HEK293 (cell line): Measurements from ENCODE around the gene LYZL1.

ENCODE experiments used
- CTCF ChIA-PET: fragments of 350-600 bp; formaldehyde crosslinking; extraction: SDS; loops from one replicate; lab custom pipeline; 2021; ENCODE audit warnings: antibody characterized with exemption; lab: Yijun Ruan, JAX
- POLR2A ChIA-PET: fragments of 300-600 bp; formaldehyde crosslinking; extraction: SDS; loops from one replicate; lab custom pipeline; 2020; ENCODE audit warnings: antibody characterized with exemption, inconsistent platforms; lab: Yijun Ruan, JAX
- H3K27ac ChIP-seq: fragments of 200-500 bp; sonication (Bioruptor generic); 2 replicates; pipeline ENCODE4 v1.5.1; 2014; ENCODE audit warnings: low read depth, low read length, control low read depth, inconsistent platforms; ENCODE audit errors: extremely low read depth
- H3K36me3 ChIP-seq, 2 experiments: fragments of 200-500 bp in 1 of 2; sonication (Bioruptor generic) in 1 of 2; 1 replicate in 1 of 2; 2 replicates in 1 of 2; pipeline ENCODE4 v1.5.1; 2014 to 2017; ENCODE audit warnings: inconsistent platforms in 2 of 2, low read length in 2 of 2; ENCODE audit not compliant: control insufficient read depth in 2 of 2, insufficient read depth in 1 of 2
- H3K4me1 ChIP-seq: fragments of 200-500 bp; sonication (Bioruptor generic); 2 replicates; pipeline ENCODE4 v1.5.1; 2014; ENCODE audit warnings: mild to moderate bottlenecking, low read length, inconsistent platforms; ENCODE audit not compliant: control insufficient read depth, insufficient read depth
- H3K4me3 ChIP-seq: 2 replicates; pipeline ENCODE4 v1.5.1; 2011; ENCODE audit warnings: low read depth, mild to moderate bottlenecking, control low read depth, low read length, moderate library complexity
- H3K9me3 ChIP-seq: fragments of 200-500 bp; sonication (Bioruptor generic); 2 replicates; pipeline ENCODE4 v1.5.1; 2014; ENCODE audit warnings: low read depth, low read length, inconsistent platforms; ENCODE audit not compliant: control insufficient read depth, insufficient read depth
- ATF2 ChIP-seq: fragments of 450-650 bp; formaldehyde crosslinking; IDR thresholded peaks from 2 replicates; pipeline ENCODE4 v1.5.1; 2016; ENCODE audit warnings: missing biosample characterization, missing genetic modification characterization, low read depth
- BCL11B ChIP-seq: fragments of 450-650 bp; formaldehyde crosslinking; IDR thresholded peaks from 2 replicates; pipeline ENCODE4 v1.5.1; 2016; ENCODE audit warnings: low read depth, missing biosample characterization, missing genetic modification characterization
- FEZF1 ChIP-seq: fragments of 450-650 bp; formaldehyde crosslinking; IDR thresholded peaks from 2 replicates; pipeline ENCODE4 v1.5.1; 2016; ENCODE audit warnings: missing biosample characterization, missing genetic modification characterization
- GLIS1 ChIP-seq: fragments of 450-650 bp; formaldehyde crosslinking; IDR thresholded peaks from 2 replicates; pipeline ENCODE4 v1.5.1; 2016; ENCODE audit warnings: missing biosample characterization, missing genetic modification characterization
- HIC1 ChIP-seq: fragments of 450-650 bp; formaldehyde crosslinking; IDR thresholded peaks from 2 replicates; pipeline ENCODE4 v1.5.1; 2016; ENCODE audit warnings: missing biosample characterization, missing genetic modification characterization
- SALL2 ChIP-seq: fragments of 450-650 bp; formaldehyde crosslinking; IDR thresholded peaks from 2 replicates; pipeline ENCODE4 v1.5.0; 2017; ENCODE audit warnings: missing biosample characterization, mild to moderate bottlenecking, missing genetic modification characterization, borderline replicate concordance
- WT1 ChIP-seq: fragments of 450-650 bp; formaldehyde crosslinking; IDR thresholded peaks from 2 replicates; pipeline ENCODE4 v1.5.1; 2016; ENCODE audit warnings: missing biosample characterization, missing genetic modification characterization
- ZBTB10 ChIP-seq: fragments of 450-650 bp; formaldehyde crosslinking; IDR thresholded peaks from 2 replicates; pipeline ENCODE4 v1.5.1; 2016; ENCODE audit warnings: missing biosample characterization, missing genetic modification characterization
- ZBTB26 ChIP-seq: fragments of 450-650 bp; formaldehyde crosslinking; optimal IDR thresholded peaks from 2 replicates; pipeline ENCODE3; 2016; ENCODE audit warnings: missing biosample characterization, mild to moderate bottlenecking, missing genetic modification characterization
- ZNF138 ChIP-seq: fragments of 450-650 bp; formaldehyde crosslinking; IDR thresholded peaks from 2 replicates; pipeline ENCODE4 v1.5.1; 2016; ENCODE audit warnings: missing biosample characterization, missing genetic modification characterization, borderline replicate concordance
- ZNF155 ChIP-seq: fragments of 450-650 bp; formaldehyde crosslinking; IDR thresholded peaks from 2 replicates; pipeline ENCODE4 v1.5.1; 2016; ENCODE audit warnings: missing biosample characterization, missing genetic modification characterization
- ZNF266 ChIP-seq: fragments of 450-650 bp; formaldehyde crosslinking; IDR thresholded peaks from 2 replicates; pipeline ENCODE4 v1.5.1; 2016; ENCODE audit warnings: missing biosample characterization, missing genetic modification characterization, low read depth
- ZNF404 ChIP-seq: fragments of 450-650 bp; formaldehyde crosslinking; IDR thresholded peaks from 2 replicates; pipeline ENCODE4 v1.5.1; 2017; ENCODE audit warnings: missing biosample characterization, missing genetic modification characterization
- ZNF549 ChIP-seq: fragments of 450-650 bp; IDR thresholded peaks from 2 replicates; pipeline ENCODE4 v1.5.1; 2018; ENCODE audit warnings: missing biosample characterization, missing genetic modification characterization, mild to moderate bottlenecking, inconsistent platforms, moderate library complexity
- ZNF558 ChIP-seq: fragments of 450-650 bp; formaldehyde crosslinking; IDR thresholded peaks from 2 replicates; pipeline ENCODE4 v1.5.1; 2016; ENCODE audit warnings: missing biosample characterization, missing genetic modification characterization
- ZNF610 ChIP-seq: fragments of 450-650 bp; formaldehyde crosslinking; IDR thresholded peaks from 2 replicates; pipeline ENCODE4 v1.5.1; 2016; ENCODE audit warnings: missing biosample characterization, missing genetic modification characterization, borderline replicate concordance
- ZNF621 ChIP-seq: fragments of 450-650 bp; formaldehyde crosslinking; IDR thresholded peaks from 2 replicates; pipeline ENCODE4 v1.5.1; 2017; ENCODE audit warnings: missing biosample characterization, missing genetic modification characterization
- ZNF629 ChIP-seq: fragments of 450-650 bp; formaldehyde crosslinking; IDR thresholded peaks from 2 replicates; pipeline ENCODE4 v1.5.1; 2017; ENCODE audit warnings: missing biosample characterization, missing genetic modification characterization
- ZNF664 ChIP-seq: fragments of 450-650 bp; formaldehyde crosslinking; IDR thresholded peaks from 2 replicates; pipeline ENCODE4 v1.5.1; 2016; ENCODE audit warnings: missing biosample characterization, missing genetic modification characterization
- ZNF670 ChIP-seq: fragments of 450-650 bp; formaldehyde crosslinking; IDR thresholded peaks from 2 replicates; pipeline ENCODE4 v1.5.1; 2016; ENCODE audit warnings: missing biosample characterization, missing genetic modification characterization, low read depth
- ZNF791 ChIP-seq: fragments of 450-650 bp; formaldehyde crosslinking; IDR thresholded peaks from 2 replicates; pipeline ENCODE4 v1.5.1; 2016; ENCODE audit warnings: missing biosample characterization, missing genetic modification characterization
- ZSCAN18 ChIP-seq: fragments of 450-650 bp; formaldehyde crosslinking; IDR thresholded peaks from 2 replicates; pipeline ENCODE4 v1.5.1; 2016; ENCODE audit warnings: missing biosample characterization, missing genetic modification characterization
- ZSCAN4 ChIP-seq: fragments of 450-650 bp; formaldehyde crosslinking; IDR thresholded peaks from 2 replicates; pipeline ENCODE4 v1.5.1; 2017; ENCODE audit warnings: missing biosample characterization, missing genetic modification characterization

LYZL1 gene

GRCh38 chr10:29304264-29304994 lies 15.6 kb downstream of the LYZL1 start (continued):
- TF ChIP-seq ZSCAN4 (tag by site-specific recombination) (no peak), ZNF629 (no peak), ZNF558 (tag by site-specific recombination) (no peak), ZNF664 (tag by site-specific recombination) (peak; percentile 52; the same call in 1 of the 2 replicates), ZNF155 (no peak), ZNF404 (tag by site-specific recombination) (no peak), BCL11B (no peak), ZNF670 (no peak)

GRCh38 chr10:29304995-29305335 lies 16.1 kb downstream of the LYZL1 start:
- no peak overlapping the region for H3K27ac ChIP-seq
- CTCF ChIA-PET: interaction anchor here (0.6 to 5.0 kb wide), 38 partner anchors 8 to 677 kb away, joined by 3 to 49 read pairs (median 4); no protein-coding TSS in a partner anchor
- POLR2A ChIA-PET: no interaction called here
- H3K4me3 ChIP-seq: no peak overlapping the region
- H3K36me3 ChIP-seq: no peaks in the 10 kb centered on the region
- H3K9me3 ChIP-seq: no peaks in the 10 kb centered on the region; the same call in 1 of the 2 replicates
- H3K4me1 ChIP-seq: no peaks in the 10 kb centered on the region; the same call in 1 of the 2 replicates
- TF ChIP-seq ZNF138 (tag by site-specific recombination): no peak
- no peak for TF ChIP-seq SALL2 (tag by site-specific recombination)
- TF ChIP-seq ZNF610 (tag by site-specific recombination): no peak
- no peak for TF ChIP-seq BCL11B
- TF ChIP-seq ZNF549: no peak
- no peak for TF ChIP-seq ZNF791 (tag by site-specific recombination)
- no peak for TF ChIP-seq ZNF266 (tag by site-specific recombination)
- TF ChIP-seq ZSCAN18: no peak
- no peak for TF ChIP-seq ZNF621
- no peak for TF ChIP-seq HIC1 (tag by site-specific recombination)
- no peak for TF ChIP-seq ATF2 (tag by site-specific recombination)
- TF ChIP-seq FEZF1 (tag by site-specific recombination): no peak
- TF ChIP-seq ZBTB26 (tag by site-specific recombination): no peak
- TF ChIP-seq ZBTB10 (tag by site-specific recombination): no peak
- no peak for TF ChIP-seq GLIS1 (tag by site-specific recombination)
- TF ChIP-seq WT1 (tag by site-specific recombination): no peak
